ELR (cell line): Measurements from ENCODE around the gene SYT15.
"Not testable (repeated sequence)": the region's sequence is repeated elsewhere in the genome, so short reads cannot be mapped to it uniquely, and the experiment has no call there.

ENCODE experiments used
- DNase-seq: peaks from one replicate; pipeline ENCODE4 v3.0.0-alpha.2; 2015; ENCODE audit warnings: low read depth

Gene SYT15

GRCh38 chr10:46556515-46557318 is 22.2 kb upstream of the SYT15 start, which contains the start of gene GPRIN2:
Gene GPRIN2, minus strand, starts transcription at chr10:46556658. Its CDS starts 5,922 bp downstream, at chr10:46550736.
- DNase-seq = no peak

DNA sequence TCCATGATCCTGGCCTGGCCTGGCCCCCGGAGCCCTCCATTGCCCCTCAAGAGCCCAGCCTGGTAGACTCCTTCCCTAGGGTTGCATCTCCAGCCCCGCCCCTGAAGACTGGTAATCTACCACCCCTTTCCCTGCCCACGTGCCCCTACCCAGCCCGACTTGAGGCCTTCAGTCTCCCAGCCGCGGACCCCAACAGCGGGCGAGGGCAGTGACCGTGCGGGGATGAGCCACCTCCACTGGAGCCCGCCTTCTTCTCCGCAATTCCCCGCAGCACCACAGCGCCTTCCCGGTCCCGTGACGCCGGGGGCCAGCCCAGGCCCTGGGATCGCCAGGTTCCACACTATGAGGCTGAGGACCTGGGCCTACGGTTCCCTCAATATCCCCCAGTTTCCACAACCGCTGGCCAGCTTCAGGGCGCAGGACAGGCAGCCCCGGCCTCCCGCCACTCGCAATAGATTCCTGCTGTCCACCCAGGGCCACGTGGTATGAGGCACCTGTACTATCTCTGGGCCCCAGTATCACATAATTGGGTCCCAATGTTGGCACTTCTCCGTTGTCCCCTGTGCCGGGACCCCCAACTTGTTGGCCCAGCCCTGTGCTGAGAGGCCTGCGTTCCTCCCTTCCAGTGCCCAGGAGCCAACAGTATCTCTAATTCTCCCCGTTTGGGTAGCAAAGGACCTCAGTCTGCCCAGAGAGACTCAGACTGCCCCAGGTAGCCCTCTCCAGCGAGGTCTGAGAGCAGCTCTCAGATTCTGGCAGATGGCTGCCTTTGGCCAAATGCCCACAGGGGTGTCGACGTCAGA is 21.4 kb upstream of the SYT15 start:
- DNase-seq = no peak

DNA sequence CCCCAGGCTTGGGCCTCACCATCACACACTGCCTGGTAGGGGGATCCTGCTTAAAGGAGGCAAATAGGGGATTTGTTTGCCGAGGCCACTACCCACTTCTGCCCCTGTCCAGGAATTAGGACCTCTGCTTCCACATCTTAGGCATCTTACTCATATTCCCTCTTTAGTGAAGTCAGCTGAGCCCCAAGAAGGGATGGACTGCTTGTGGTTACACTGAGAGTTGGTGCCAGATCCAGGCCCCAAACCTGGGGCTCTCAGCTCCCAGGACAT is 20.9 kb upstream of the SYT15 start:
- DNase-seq = no peak

DNA sequence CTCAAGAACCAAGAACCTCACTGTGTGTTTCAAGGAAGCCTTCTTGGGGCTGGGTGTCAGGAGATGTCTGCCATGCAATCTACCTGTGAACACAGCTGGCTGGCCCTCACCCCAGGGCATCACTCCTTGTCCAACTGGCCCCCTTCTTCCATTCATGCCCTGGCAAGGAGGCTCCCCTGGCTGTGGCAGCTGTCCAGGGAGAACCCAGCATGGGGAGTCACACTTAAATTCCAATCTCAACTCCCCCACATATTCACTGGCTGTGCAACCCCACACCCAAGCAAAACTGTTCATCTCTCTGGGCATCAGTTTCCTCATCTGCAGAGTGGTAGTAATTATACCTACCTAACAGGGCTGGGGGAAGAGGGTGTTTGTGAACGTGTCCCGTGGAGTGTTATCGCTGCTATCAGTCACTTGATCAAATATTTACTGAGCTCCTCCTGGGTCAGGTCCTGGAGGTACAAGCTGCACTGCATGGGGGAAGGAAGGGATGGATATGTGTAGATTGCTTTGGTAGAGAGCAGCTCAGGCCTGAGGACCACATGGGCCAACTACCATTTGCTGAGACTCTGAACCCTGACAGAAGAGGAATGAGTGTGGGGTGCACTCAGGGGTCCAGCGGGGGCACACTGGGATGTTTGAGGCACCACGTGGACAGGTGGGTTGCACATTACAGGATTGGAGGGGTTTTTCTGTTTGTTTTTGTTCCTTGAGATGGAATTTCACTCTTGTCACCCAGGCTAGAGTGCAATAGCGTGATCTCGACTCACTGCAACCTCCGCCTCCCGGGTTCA is 20.3 kb upstream of the SYT15 start:
- no peak for DNase-seq

GRCh38 chr10:46559231-46559671 is 19.7 kb upstream of the SYT15 start:
- DNase-seq = no peak

DNA sequence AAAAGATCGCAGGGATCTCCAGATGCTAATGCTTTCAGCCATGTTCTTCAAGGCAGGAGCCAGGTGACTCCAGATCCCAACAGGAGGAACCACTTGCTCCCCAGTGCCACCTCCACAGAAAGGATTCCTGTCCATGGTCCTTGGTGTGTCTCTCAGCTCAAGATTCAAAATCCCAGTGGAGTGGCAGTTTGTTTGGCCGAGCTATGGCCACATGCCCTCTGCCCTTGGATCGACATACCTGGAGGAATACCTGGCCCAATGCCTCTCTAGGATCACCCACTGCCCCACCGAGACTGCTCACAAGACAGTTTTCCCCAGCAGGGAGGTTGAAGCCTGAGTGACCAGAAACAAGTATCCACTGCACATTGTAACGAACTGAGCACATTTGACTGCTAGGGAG is 18.5 kb upstream of the SYT15 start:
- DNase-seq = no peak

- DNase-seq = no peak
These were observed 18.0 kb upstream of the SYT15 start for GRCh38 chr10:46560952-46561351.

GRCh38 chr10:46565591-46566332 is 13.2 kb upstream of the SYT15 start:
- peak; percentile 70 for DNase-seq

DNA sequence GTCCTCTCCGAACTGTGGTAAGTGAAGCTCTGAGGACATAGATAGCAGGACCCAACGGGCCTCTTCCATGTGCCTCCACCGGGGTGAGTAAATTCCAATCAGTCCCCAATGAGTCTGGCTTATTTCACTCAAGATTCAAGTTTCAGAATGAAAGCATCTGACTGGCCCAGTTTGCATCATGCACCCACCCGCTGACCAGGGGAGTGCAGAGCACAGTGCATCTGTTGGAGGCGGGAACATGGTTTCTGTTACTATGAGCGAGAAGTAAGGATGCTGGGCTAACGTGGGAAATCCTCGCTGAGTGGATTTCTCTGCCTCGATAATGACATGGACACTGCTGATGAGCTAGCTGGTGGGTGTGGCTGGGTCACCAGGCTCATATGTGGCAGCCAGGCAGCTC is 11.8 kb upstream of the SYT15 start:
- DNase-seq = not testable (repeated sequence)

GRCh38 chr10:46570655-46571054 is 8.3 kb upstream of the SYT15 start:
- not testable (repeated sequence) for DNase-seq

GRCh38 chr10:46572765-46573164 is 6.2 kb upstream of the SYT15 start:
- not testable (repeated sequence) for DNase-seq

DNA sequence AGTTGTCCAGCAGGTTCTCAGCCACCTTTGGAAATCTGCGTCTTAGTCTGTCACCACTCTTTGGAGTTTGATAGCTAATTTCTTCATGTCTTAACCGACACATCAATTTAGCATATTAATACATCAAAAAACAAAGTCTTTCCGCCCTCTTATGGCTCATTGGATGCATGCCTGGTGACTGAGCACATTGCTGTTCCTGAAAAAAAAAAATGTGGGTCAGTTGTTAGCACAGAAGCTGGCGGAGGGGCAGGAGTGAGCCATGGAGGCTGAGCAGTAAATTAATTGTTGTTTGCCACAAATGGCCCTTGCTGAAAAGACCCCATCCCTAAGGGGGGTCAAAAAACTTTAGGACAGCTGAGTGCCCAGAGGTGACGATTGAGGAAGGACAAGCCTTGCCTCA is 5.6 kb upstream of the SYT15 start:
- peak; percentile 46 for DNase-seq

DNA sequence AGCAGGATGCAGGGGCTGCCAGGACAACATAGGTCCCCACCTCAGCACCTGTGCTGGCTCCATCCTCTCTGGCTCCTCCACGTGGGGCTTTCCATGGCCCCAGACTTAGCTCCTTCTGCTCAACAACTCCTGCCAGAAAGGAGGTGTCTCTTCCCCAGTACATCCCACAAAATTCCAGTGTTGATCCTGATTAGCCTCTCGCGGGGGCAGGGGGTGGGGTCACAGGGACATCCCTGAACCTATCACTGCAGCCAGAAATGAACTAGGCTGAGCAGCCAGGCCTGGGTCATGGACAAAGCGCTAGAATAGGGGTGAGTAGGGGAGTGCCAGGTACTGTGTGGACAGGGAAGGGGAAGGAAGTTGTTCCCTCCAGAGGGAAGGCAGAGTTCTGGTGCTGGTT is 5.0 kb upstream of the SYT15 start:
- not testable (repeated sequence) for DNase-seq

- not testable (repeated sequence) for DNase-seq
These were observed 1.1 kb upstream of the SYT15 start for GRCh38 chr10:46577624-46578473.

DNA sequence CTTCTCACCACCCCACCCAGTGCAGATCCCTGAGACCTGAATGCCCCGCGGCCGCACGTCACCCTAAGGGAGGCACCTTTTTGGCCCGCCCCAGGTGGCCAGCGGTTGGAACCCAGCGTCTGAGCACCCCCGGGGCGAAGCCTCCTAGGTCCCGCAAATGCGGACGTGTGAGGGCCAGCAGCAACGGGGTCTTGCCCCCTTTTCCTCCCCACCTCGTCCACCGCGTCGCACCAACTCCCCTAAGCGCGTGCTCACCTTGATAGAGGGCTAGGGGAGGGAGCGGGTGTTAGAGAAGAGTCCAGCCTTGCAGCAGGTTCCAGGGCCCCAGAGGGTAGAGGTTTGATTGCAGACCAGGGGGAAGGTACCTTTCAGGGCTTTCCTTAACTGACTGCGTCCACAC is 450 bp downstream of the SYT15 start:
- DNase-seq = not testable (repeated sequence)

DNA sequence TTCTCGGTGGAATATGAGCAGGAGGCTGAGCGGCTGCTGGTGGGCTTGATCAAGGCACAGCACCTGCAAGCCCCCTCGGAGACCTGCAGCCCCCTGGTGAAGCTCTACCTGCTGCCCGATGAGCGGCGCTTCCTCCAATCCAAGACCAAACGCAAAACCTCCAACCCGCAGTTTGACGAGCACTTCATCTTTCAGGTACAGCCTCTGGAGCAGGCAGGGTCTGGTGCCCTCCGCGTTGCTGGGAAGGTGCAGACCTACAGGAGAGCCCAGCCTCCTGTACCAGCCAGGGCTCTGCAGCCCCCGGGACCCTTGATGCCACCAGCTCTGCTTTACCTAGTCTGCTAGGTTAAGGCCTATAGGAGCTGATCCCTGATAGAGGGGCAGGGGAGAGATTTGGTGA is 3.1 kb downstream of the SYT15 start:
- DNase-seq = not testable (repeated sequence)

- DNase-seq = not testable (repeated sequence)
These were observed 3.6 kb downstream of the SYT15 start for GRCh38 chr10:46582568-46582967.

DNA sequence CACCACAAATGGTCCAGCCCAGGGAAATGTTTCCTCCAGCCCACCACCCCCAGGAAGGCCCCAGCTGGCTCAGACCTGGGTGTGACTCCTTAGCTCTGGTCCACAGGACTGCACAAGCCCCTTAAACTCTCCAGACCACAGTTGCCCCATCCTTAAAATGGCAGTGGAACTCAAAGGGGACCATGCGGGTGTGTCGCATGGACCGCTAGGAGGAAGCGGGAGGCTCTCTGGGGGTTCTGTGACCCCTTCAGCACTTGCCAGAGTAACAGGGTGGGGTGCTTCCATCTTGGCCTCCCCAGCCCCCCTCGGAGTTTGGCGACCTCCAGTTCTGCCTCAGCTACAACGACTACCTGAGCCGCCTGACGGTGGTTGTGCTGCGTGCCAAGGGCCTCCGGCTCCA is 5.3 kb downstream of the SYT15 start:
- not testable (repeated sequence) for DNase-seq

DNA sequence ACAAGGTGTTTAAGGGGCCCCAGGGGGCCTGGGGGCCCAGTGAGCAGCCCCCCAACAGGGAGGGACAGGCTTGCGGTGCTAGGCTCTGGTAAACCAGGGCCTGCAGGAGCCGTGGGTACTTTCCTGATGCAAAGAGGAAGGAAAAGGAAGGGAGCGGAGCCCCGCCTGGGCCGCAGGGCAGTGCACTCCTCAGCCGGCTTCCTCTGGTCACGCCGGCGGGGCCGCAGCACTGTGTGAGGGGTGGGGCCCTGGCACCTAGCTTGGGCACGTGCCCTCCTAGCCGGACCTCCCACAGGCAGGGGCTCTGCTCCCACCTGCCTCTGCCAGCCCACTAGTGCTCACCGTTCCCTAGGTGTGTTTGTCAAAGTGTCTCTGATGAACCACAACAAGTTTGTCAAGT is 6.3 kb downstream of the SYT15 start:
- not testable (repeated sequence) for DNase-seq

- DNase-seq = not testable (repeated sequence)
These were observed 8.6 kb downstream of the SYT15 start for GRCh38 chr10:46587546-46587945.

- DNase-seq = not testable (repeated sequence)
These were observed 9.3 kb downstream of the SYT15 start for GRCh38 chr10:46588221-46588620.
